HG03025 (cell line): ENCODE results near the gene VPS13D.

Experiments
- ATAC-seq: cut with Tn5 transposase; IDR thresholded peaks from one replicate; pipeline ENCODE4 v1.9.1; 2021; ENCODE audit warnings: mild to moderate bottlenecking, moderate library complexity; ENCODE audit not compliant: unreplicated experiment, low FRiP score

The VPS13D gene

GRCh38 chr1:12397462-12398450 lies 167.9 kb downstream of the VPS13D start:
- no peak for ATAC-seq

- no peak for ATAC-seq
Measured at GRCh38 chr1:12398479-12398878, 168.6 kb downstream of the VPS13D start.

GRCh38 chr1:12400027-12400693 lies 170.3 kb downstream of the VPS13D start:
- no peak for ATAC-seq

GRCh38 chr1:12402159-12402673 lies 172.4 kb downstream of the VPS13D start:
- ATAC-seq = no peak

- ATAC-seq = no peak
Measured at GRCh38 chr1:12402842-12403241, 173.0 kb downstream of the VPS13D start.

GRCh38 chr1:12404918-12405317 lies 175.1 kb downstream of the VPS13D start:
- no peak for ATAC-seq

- no peak for ATAC-seq
Measured at GRCh38 chr1:12405325-12406210, 175.7 kb downstream of the VPS13D start.

GRCh38 chr1:12406211-12407021 lies 176.6 kb downstream of the VPS13D start:
- no peak for ATAC-seq

GRCh38 chr1:12407050-12407961 lies 177.5 kb downstream of the VPS13D start:
- ATAC-seq = no peak

GRCh38 chr1:12407962-12408454 lies 178.2 kb downstream of the VPS13D start:
- no peak for ATAC-seq

GRCh38 chr1:12408662-12409061 lies 178.8 kb downstream of the VPS13D start:
- no peak for ATAC-seq

- ATAC-seq = no peak
Measured at GRCh38 chr1:12409681-12410080, 179.9 kb downstream of the VPS13D start.

GRCh38 chr1:12410351-12410750 lies 180.5 kb downstream of the VPS13D start:
- no peak for ATAC-seq

- ATAC-seq = no peak
Measured at GRCh38 chr1:12411098-12411497, 181.3 kb downstream of the VPS13D start.

GRCh38 chr1:12411747-12412146 lies 181.9 kb downstream of the VPS13D start:
- no peak for ATAC-seq

- ATAC-seq = no peak
Measured at GRCh38 chr1:12412439-12412838, 182.6 kb downstream of the VPS13D start.

- no peak for ATAC-seq
Measured at GRCh38 chr1:12413664-12414410, 184.0 kb downstream of the VPS13D start.
